Caco-2 (cell line): ENCODE data around the gene AGFG1. TPM values are rescaled to one million over a fixed set of nuclear protein-coding genes. Genes with fewer than 3 reads are reported as not detected.

ENCODE experiments used
- BruUV-seq: library from RNA; stranded (reverse); fragments of 400-500 nt; replicated peaks from 2 replicates; lab custom pipeline; 2021; lab: Mats Ljungman, UMichigan
- CTCF ChIA-PET: fragments of 300-600 bp; sonication (Branson Sonifier 250); formaldehyde crosslinking; loops from one replicate; lab custom pipeline; 2022; ENCODE audit warnings: antibody characterized with exemption; lab: Charles Lee
- POLR2A ChIA-PET: fragments of 300-600 bp; sonication (Branson Sonifier 250); formaldehyde crosslinking; loops from one replicate; lab custom pipeline; 2022; ENCODE audit warnings: antibody characterized with exemption; lab: Charles Lee
- DNase-seq, 2 experiments: peaks; one replicate each; pipeline versions ENCODE4 v3.0.0 to v3.0.0-alpha.2; 2020 to 2022
- H3K27me3 ChIP-seq: replicated peaks from 2 replicates; pipeline ENCODE4 v1.6.0; 2011; ENCODE audit warnings: low read length; ENCODE audit not compliant: control insufficient read depth, insufficient read depth
- H3K36me3 ChIP-seq: 2 replicates; pipeline ENCODE4 v1.5.1; 2011; ENCODE audit warnings: low read length; ENCODE audit not compliant: control insufficient read depth, insufficient read depth
- H3K4me1 ChIP-seq: fragments of 250-450 bp; sonication (Bioruptor Pico); 2 replicates; pipeline ENCODE4 v1.5.1; 2020; ENCODE audit warnings: mild to moderate bottlenecking
- H3K4me3 ChIP-seq: 2 replicates; pipeline ENCODE4 v1.5.1; 2011; ENCODE audit warnings: low read depth, mild to moderate bottlenecking, control low read depth, low read length
- H3K9me3 ChIP-seq: fragments of 250-450 bp; sonication (Bioruptor Pico); 2 replicates; pipeline ENCODE4 v1.5.1; 2020; ENCODE audit warnings: mild to moderate bottlenecking, moderate library complexity
- H3K27ac Mint-ChIP-seq: one replicate; pipeline ENCODE4 v1.8.0; 2022; ENCODE audit warnings: mixed read lengths; ENCODE audit not compliant: unreplicated experiment
- H3K27me3 Mint-ChIP-seq: one replicate; pipeline ENCODE4 v1.8.0; 2022; ENCODE audit warnings: mixed read lengths; ENCODE audit not compliant: insufficient read depth, unreplicated experiment
- H3K36me3 Mint-ChIP-seq: one replicate; pipeline ENCODE4 v1.8.0; 2022; ENCODE audit warnings: mild to moderate bottlenecking, mixed read lengths; ENCODE audit not compliant: insufficient read depth, unreplicated experiment
- H3K4me1 Mint-ChIP-seq: one replicate; pipeline ENCODE4 v1.8.0; 2022; ENCODE audit warnings: low read depth, mixed read lengths; ENCODE audit not compliant: unreplicated experiment
- H3K4me3 Mint-ChIP-seq: one replicate; pipeline ENCODE4 v1.8.0; 2022; ENCODE audit warnings: mild to moderate bottlenecking, moderate library complexity, mixed read lengths; ENCODE audit not compliant: unreplicated experiment
- H3K9me3 Mint-ChIP-seq: one replicate; pipeline ENCODE4 v1.8.0; 2022; ENCODE audit warnings: mixed read lengths; ENCODE audit not compliant: unreplicated experiment
- CTCF ChIP-seq, 2 experiments: fragments of 200-600 bp in 1 of 2; IDR thresholded peaks; 1 replicate in 1 of 2; 2 replicates in 1 of 2; pipeline versions ENCODE4 v1.5.1 to v1.8.0; 2011 to 2022; ENCODE audit warnings: antibody characterized with exemption in 1 of 2, control low read depth in 1 of 2, inconsistent platforms in 1 of 2, low read depth in 1 of 2, low read length in 1 of 2, mild to moderate bottlenecking in 1 of 2, moderate library complexity in 1 of 2; ENCODE audit not compliant: insufficient read depth in 1 of 2, severe bottlenecking in 1 of 2, unreplicated experiment in 1 of 2
- intact Hi-C: fragments of 100-400 bp; cut with micrococcal nuclease; formaldehyde crosslinking; loops from one replicate; pipeline ENCODE4 v1.10.0; 2022; ENCODE audit not compliant: unreplicated experiment
- total RNA-seq: library from RNA; stranded (reverse); gene quantifications from 2 replicates; pipeline ENCODE4 v1.2.3, GENCODE V29; 2022

The AGFG1 gene
- total RNA-seq, 1 experiment from 2014 or later, result 73.1 TPM

GRCh38 chr2:227460070-227460485 is 11.9 kb upstream of the AGFG1 start:
- intact Hi-C loops, result no loop called here
- no peaks in the 10 kb centered on the region for H3K27me3 Mint-ChIP-seq
- H3K4me3 Mint-ChIP-seq, result no peak overlapping the region
- no peaks in the 10 kb centered on the region for H3K36me3 ChIP-seq
- H3K27me3 ChIP-seq, result no peaks in the 10 kb centered on the region
- no peak for TF ChIP-seq CTCF (IDR thresholded peaks at IDR 0.05; ENCODE audit: insufficient read depth in 1 of 2, low read depth in 1 of 2, low read length in 1 of 2, severe bottlenecking in 1 of 2, unreplicated experiment in 1 of 2)
- no peaks in the 10 kb centered on the region for H3K9me3 ChIP-seq
- H3K27ac Mint-ChIP-seq, result no peak overlapping the region
- no peaks in the 10 kb centered on the region for H3K9me3 Mint-ChIP-seq
- ChIA-PET POLR2A (no interaction called here), CTCF (no interaction called here)
- peaks cover 16% of the 10 kb centered on the region for H3K4me1 ChIP-seq
- H3K36me3 Mint-ChIP-seq, result no peaks in the 10 kb centered on the region
- BruUV-seq, result no TSS peak
- DNase-seq, result no peak
- H3K4me3 ChIP-seq, result no peak overlapping the region
- peaks cover 14% of the 10 kb centered on the region for H3K4me1 Mint-ChIP-seq

GRCh38 chr2:227460833-227461232 is 11.1 kb upstream of the AGFG1 start:
- ChIA-PET POLR2A (no interaction called here), CTCF (no interaction called here)
- H3K27me3 Mint-ChIP-seq, result no peaks in the 10 kb centered on the region
- TF ChIP-seq CTCF (IDR thresholded peaks at IDR 0.05; ENCODE audit: insufficient read depth in 1 of 2, low read depth in 1 of 2, low read length in 1 of 2, severe bottlenecking in 1 of 2, unreplicated experiment in 1 of 2), result no peak
- Histone ChIP-seq H3K36me3 (no peaks in the 10 kb centered on the region), H3K4me3 (no peak overlapping the region), H3K4me1 (peaks cover 17% of the 10 kb centered on the region), H3K27me3 (no peaks in the 10 kb centered on the region), H3K9me3 (no peaks in the 10 kb centered on the region)
- no peaks in the 10 kb centered on the region for H3K36me3 Mint-ChIP-seq
- BruUV-seq, result no TSS peak
- DNase-seq, result no peak
- H3K9me3 Mint-ChIP-seq, result no peaks in the 10 kb centered on the region
- H3K4me1 Mint-ChIP-seq, result peaks cover 12% of the 10 kb centered on the region
- no peak overlapping the region for H3K4me3 Mint-ChIP-seq
- H3K27ac Mint-ChIP-seq, result no peak overlapping the region
- intact Hi-C loops, result no loop called here

GRCh38 chr2:227461811-227462461 is 10.0 kb upstream of the AGFG1 start:
- H3K9me3 Mint-ChIP-seq, result no peaks in the 10 kb centered on the region
- no peak for DNase-seq
- H3K36me3 Mint-ChIP-seq, result no peaks in the 10 kb centered on the region
- H3K4me3 Mint-ChIP-seq, result no peak overlapping the region
- BruUV-seq, result no TSS peak
- no peaks in the 10 kb centered on the region for H3K9me3 ChIP-seq
- ChIA-PET POLR2A (no interaction called here), CTCF (no interaction called here)
- intact Hi-C loops, result no loop called here
- peaks cover 20% of the 10 kb centered on the region for H3K4me1 ChIP-seq
- H3K27me3 Mint-ChIP-seq, result no peaks in the 10 kb centered on the region
- no peaks in the 10 kb centered on the region for H3K36me3 ChIP-seq
- H3K27me3 ChIP-seq, result no peaks in the 10 kb centered on the region
- H3K27ac Mint-ChIP-seq, result no peak overlapping the region
- peaks cover 12% of the 10 kb centered on the region for H3K4me1 Mint-ChIP-seq
- H3K4me3 ChIP-seq, result no peak overlapping the region
- no peak for TF ChIP-seq CTCF (IDR thresholded peaks at IDR 0.05; ENCODE audit: insufficient read depth in 1 of 2, low read depth in 1 of 2, low read length in 1 of 2, severe bottlenecking in 1 of 2, unreplicated experiment in 1 of 2)
